SK-N-SH treated with all-trans-retinoic acid at 6 μM for 48 hours (cell line): ENCODE results near the gene CHAF1A.

Source experiments
- GLIS3 ChIP-seq: fragments of 250-450 bp; sonication (Bioruptor Pico); IDR thresholded peaks from 2 replicates; pipeline ENCODE4 v1.5.0; 2020; ENCODE audit warnings: mild to moderate bottlenecking, moderate library complexity
- RARB ChIP-seq: fragments of 250-450 bp; sonication (Bioruptor Pico); IDR thresholded peaks from 2 replicates; pipeline ENCODE4 v1.8.0; 2021; ENCODE audit warnings: mild to moderate bottlenecking, moderate library complexity
- SNAI2 ChIP-seq: fragments of 250-450 bp; sonication (Bioruptor Pico); IDR thresholded peaks from 2 replicates; pipeline ENCODE4 v1.5.0; 2020; ENCODE audit warnings: mild to moderate bottlenecking, moderate library complexity
- TSHZ2 ChIP-seq: fragments of 250-450 bp; sonication (Bioruptor Pico); IDR thresholded peaks from 2 replicates; pipeline ENCODE4 v1.5.0; 2020; ENCODE audit warnings: mild to moderate bottlenecking, moderate library complexity
- ZFP30 ChIP-seq: fragments of 450-650 bp; formaldehyde crosslinking; IDR thresholded peaks from 2 replicates; pipeline ENCODE4 v1.5.0; 2022; ENCODE audit warnings: mild to moderate bottlenecking, moderate library complexity
- TF ChIP-seq, protein P1 (sequence below): fragments of 250-450 bp; sonication (Bioruptor Pico); IDR thresholded peaks from 2 replicates; pipeline ENCODE4 v1.8.0; 2020; ENCODE audit warnings: mild to moderate bottlenecking, moderate library complexity, borderline replicate concordance
- TF ChIP-seq, protein P2 (sequence below): fragments of 250-450 bp; sonication (Bioruptor Pico); IDR thresholded peaks from 2 replicates; pipeline ENCODE4 v1.5.1; 2020; ENCODE audit warnings: low read depth, mild to moderate bottlenecking, moderate library complexity

DNA sequence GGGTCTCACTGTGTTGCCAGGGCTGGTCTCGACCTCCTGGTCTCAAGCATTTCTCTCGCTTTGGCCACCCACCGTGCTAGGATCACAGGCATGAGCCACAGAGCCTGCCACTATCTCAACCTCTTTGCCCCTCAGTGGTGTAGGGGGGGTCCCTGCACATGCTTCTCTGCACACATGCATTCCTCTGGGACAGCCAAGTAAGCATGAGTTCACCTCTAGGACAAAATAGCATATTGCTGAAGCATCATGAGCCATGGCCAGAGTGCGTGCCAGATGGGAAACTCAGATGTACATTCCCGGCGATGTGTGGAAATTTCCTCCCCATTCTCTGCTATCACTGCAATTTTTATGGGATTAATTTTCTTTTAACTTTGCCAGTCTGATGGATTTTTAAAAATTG is 23.1 kb downstream of the CHAF1A start:
- TF ChIP-seq, protein P1, sequence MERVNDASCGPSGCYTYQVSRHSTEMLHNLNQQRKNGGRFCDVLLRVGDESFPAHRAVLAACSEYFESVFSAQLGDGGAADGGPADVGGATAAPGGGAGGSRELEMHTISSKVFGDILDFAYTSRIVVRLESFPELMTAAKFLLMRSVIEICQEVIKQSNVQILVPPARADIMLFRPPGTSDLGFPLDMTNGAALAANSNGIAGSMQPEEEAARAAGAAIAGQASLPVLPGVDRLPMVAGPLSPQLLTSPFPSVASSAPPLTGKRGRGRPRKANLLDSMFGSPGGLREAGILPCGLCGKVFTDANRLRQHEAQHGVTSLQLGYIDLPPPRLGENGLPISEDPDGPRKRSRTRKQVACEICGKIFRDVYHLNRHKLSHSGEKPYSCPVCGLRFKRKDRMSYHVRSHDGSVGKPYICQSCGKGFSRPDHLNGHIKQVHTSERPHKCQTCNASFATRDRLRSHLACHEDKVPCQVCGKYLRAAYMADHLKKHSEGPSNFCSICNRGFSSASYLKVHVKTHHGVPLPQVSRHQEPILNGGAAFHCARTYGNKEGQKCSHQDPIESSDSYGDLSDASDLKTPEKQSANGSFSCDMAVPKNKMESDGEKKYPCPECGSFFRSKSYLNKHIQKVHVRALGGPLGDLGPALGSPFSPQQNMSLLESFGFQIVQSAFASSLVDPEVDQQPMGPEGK (CRISPR knock-in tag): no peak
- TF ChIP-seq SNAI2 (CRISPR knock-in tag) (no peak), ZFP30 (no peak), GLIS3 (no peak), TSHZ2 (CRISPR knock-in tag) (no peak), RARB (no peak)
- TF ChIP-seq, protein P2, sequence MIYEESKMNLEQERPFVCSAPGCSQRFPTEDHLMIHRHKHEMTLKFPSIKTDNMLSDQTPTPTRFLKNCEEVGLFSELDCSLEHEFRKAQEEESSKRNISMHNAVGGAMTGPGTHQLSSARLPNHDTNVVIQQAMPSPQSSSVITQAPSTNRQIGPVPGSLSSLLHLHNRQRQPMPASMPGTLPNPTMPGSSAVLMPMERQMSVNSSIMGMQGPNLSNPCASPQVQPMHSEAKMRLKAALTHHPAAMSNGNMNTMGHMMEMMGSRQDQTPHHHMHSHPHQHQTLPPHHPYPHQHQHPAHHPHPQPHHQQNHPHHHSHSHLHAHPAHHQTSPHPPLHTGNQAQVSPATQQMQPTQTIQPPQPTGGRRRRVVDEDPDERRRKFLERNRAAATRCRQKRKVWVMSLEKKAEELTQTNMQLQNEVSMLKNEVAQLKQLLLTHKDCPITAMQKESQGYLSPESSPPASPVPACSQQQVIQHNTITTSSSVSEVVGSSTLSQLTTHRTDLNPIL (CRISPR knock-in tag): no peak
